Measurements from ENCODE around the gene RIPOR3.

RIPOR3 gene

DNA sequence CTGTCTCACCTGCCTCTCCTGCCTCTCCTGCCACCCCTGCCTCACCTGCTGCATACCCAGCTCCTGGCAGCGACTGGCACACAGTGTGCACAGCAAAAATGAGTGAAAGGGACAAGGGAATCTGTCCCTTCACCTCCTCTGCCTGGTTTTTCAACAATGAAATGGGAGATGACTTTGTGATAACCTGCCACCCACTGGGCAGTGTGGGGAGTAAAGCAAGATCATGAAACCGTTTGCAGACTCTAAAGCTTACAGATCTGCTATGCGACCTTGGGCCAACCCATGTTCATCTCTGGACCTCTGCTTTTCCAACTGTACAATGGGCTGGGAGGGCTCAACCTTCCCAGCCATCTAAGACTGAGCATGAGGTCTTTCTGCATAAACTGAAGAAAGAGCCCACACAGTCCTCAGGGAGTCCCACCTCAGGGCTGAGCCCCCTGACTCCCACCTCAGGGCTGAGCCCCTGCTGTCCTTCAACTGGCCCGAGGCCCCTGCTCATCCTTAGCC, 81.1 kb downstream of the RIPOR3 start:
- H3K27me3 ChIP-seq (ENCODE audit: control insufficient read depth in 1 of 2, insufficient read depth in 1 of 2, low read length in 2 of 2), result no peaks in the 10 kb centered on the region
- WGBS, result 74% methylated on average over 4 of the region's 4 CpGs

DNA sequence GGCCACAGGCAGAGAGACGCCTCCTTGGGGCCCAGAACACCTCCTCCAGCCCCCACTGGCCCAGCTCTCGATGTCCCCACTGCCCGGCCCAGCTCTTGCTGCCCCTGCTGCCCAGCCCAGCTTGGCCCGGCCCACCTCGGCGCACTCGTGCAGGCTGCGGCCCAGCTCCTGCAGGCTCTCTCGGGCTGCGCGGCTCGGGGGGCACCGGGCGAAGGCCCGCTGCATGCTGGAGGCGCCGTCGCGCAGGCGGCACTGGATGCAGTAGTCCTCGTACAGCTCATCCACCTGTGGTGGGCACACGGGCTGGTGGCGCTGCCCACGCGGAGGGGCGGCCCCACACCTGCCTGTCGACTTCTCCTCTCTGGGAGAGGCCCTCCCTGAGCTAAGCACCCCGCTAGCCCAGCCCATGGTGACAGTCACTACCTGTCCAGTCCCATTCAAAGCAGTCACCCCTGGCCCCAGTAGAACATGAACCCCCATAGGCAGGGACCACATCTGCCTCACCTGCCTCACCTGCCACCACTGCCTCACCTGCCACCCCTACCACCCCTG, 81.8 kb downstream of the RIPOR3 start:
- H3K9ac ChIP-seq (ENCODE audit: low read length), result no peak overlapping the region
- H3K23ac ChIP-seq (ENCODE audit: low read length in 2 of 2), result no peak overlapping the region
- H3K18ac ChIP-seq (ENCODE audit: low read depth in 1 of 2, low read length in 2 of 2), result no peak overlapping the region
- H4K8ac ChIP-seq (ENCODE audit: low read length), result no peak overlapping the region
- no peak overlapping the region for H2AK5ac ChIP-seq (ENCODE audit: low read length, severe bottlenecking)
- H3K4me2 ChIP-seq (ENCODE audit: low read length, poor library complexity, severe bottlenecking), result no peak overlapping the region
- H3K4me3 ChIP-seq (ENCODE audit: insufficient read depth in 1 of 2, low read depth in 1 of 2, low read length in 2 of 2), result no peak overlapping the region
- H2BK12ac ChIP-seq (ENCODE audit: low read length in 2 of 2), result no peak overlapping the region
- no peak overlapping the region for H2BK120ac ChIP-seq (ENCODE audit: low read depth, low read length)
- no peak overlapping the region for H3K4ac ChIP-seq (ENCODE audit: low read depth in 1 of 2, low read length in 2 of 2)
- H3K27me3 ChIP-seq (ENCODE audit: control insufficient read depth in 1 of 2, insufficient read depth in 1 of 2, low read length in 2 of 2), result no peaks in the 10 kb centered on the region
- no peaks in the 10 kb centered on the region for H3K9me3 ChIP-seq (ENCODE audit: control insufficient read depth, low read length)
- H4K91ac ChIP-seq (ENCODE audit: low read length), result no peak overlapping the region
- no peak overlapping the region for H3K14ac ChIP-seq (ENCODE audit: low read length in 2 of 2)
- no peak overlapping the region for H2AFZ ChIP-seq (ENCODE audit: low read depth, low read length)
- peak overlapping the region; percentile 26 for H2BK15ac ChIP-seq (ENCODE audit: low read depth, poor library complexity, severe bottlenecking)
- peaks cover 59 to 88% of the 10 kb centered on the region in 2 experiments for H3K36me3 ChIP-seq (ENCODE audit: control insufficient read depth in 1 of 2, insufficient read depth in 2 of 2, low read depth in 1 of 2, low read length in 2 of 2)
- H3K79me1 ChIP-seq (replicated peaks; ENCODE audit: low read length, poor library complexity, severe bottlenecking), result no peaks in the 10 kb centered on the region
- no peak overlapping the region for H3K27ac ChIP-seq (ENCODE audit: low read length, poor library complexity, severe bottlenecking)
- no peak for DNase-seq
- no peak overlapping the region for H2BK5ac ChIP-seq (ENCODE audit: low read depth, low read length, poor library complexity, severe bottlenecking)
- H3K4me1 ChIP-seq (ENCODE audit: control insufficient read depth, insufficient read depth, low read depth, low read length), result peaks cover 6% of the 10 kb centered on the region
- 94% methylated on average over 28 of the region's 28 CpGs for WGBS

More for the DNA sequence above, 81.1 kb downstream of the RIPOR3 start:
- Histone ChIP-seq H3K79me1 (replicated peaks; ENCODE audit: low read length, poor library complexity, severe bottlenecking) (no peaks in the 10 kb centered on the region), H2BK12ac (ENCODE audit: low read length in 2 of 2) (no peak overlapping the region), H4K8ac (ENCODE audit: low read length) (no peak overlapping the region), H2BK15ac (ENCODE audit: low read depth, poor library complexity, severe bottlenecking) (no peak overlapping the region), H3K14ac (ENCODE audit: low read length in 2 of 2) (no peak overlapping the region), H3K4me3 (ENCODE audit: insufficient read depth in 1 of 2, low read depth in 1 of 2, low read length in 2 of 2) (no peak overlapping the region), H4K91ac (ENCODE audit: low read length) (no peak overlapping the region), H3K4ac (ENCODE audit: low read depth in 1 of 2, low read length in 2 of 2) (no peak overlapping the region), H2BK5ac (ENCODE audit: low read depth, low read length, poor library complexity, severe bottlenecking) (no peak overlapping the region), H2AK5ac (ENCODE audit: low read length, severe bottlenecking) (no peak overlapping the region), H3K18ac (ENCODE audit: low read depth in 1 of 2, low read length in 2 of 2) (no peak overlapping the region), H3K9ac (ENCODE audit: low read length) (no peak overlapping the region), H3K27ac (ENCODE audit: low read length, poor library complexity, severe bottlenecking) (no peak overlapping the region), H2BK120ac (ENCODE audit: low read depth, low read length) (no peak overlapping the region), H3K4me1 (ENCODE audit: control insufficient read depth, insufficient read depth, low read depth, low read length) (peaks cover 4% of the 10 kb centered on the region), H3K36me3 (ENCODE audit: control insufficient read depth in 1 of 2, insufficient read depth in 2 of 2, low read depth in 1 of 2, low read length in 2 of 2) (peaks cover 62 to 87% of the 10 kb centered on the region in 2 experiments), H3K4me2 (ENCODE audit: low read length, poor library complexity, severe bottlenecking) (no peak overlapping the region), H2AFZ (ENCODE audit: low read depth, low read length) (no peak overlapping the region), H3K23ac (ENCODE audit: low read length in 2 of 2) (no peak overlapping the region), H3K9me3 (ENCODE audit: control insufficient read depth, low read length) (no peaks in the 10 kb centered on the region)
- no peak for DNase-seq

- 97% methylated on average over 13 of the region's 13 CpGs for WGBS
- Histone ChIP-seq H2BK15ac (ENCODE audit: low read depth, poor library complexity, severe bottlenecking) (no peak overlapping the region), H3K79me1 (replicated peaks; ENCODE audit: low read length, poor library complexity, severe bottlenecking) (no peaks in the 10 kb centered on the region), H2BK12ac (ENCODE audit: low read length in 2 of 2) (no peak overlapping the region), H2BK5ac (ENCODE audit: low read depth, low read length, poor library complexity, severe bottlenecking) (no peak overlapping the region), H3K9me3 (ENCODE audit: control insufficient read depth, low read length) (no peaks in the 10 kb centered on the region), H2AFZ (ENCODE audit: low read depth, low read length) (no peak overlapping the region), H2AK5ac (ENCODE audit: low read length, severe bottlenecking) (no peak overlapping the region), H4K8ac (ENCODE audit: low read length) (no peak overlapping the region), H3K36me3 (ENCODE audit: control insufficient read depth in 1 of 2, insufficient read depth in 2 of 2, low read depth in 1 of 2, low read length in 2 of 2) (peaks cover 57 to 87% of the 10 kb centered on the region in 2 experiments), H3K4me1 (ENCODE audit: control insufficient read depth, insufficient read depth, low read depth, low read length) (peaks cover 6% of the 10 kb centered on the region), H3K4ac (ENCODE audit: low read depth in 1 of 2, low read length in 2 of 2) (no peak overlapping the region), H3K27me3 (ENCODE audit: control insufficient read depth in 1 of 2, insufficient read depth in 1 of 2, low read length in 2 of 2) (no peaks in the 10 kb centered on the region), H4K91ac (ENCODE audit: low read length) (no peak overlapping the region), H3K4me3 (ENCODE audit: insufficient read depth in 1 of 2, low read depth in 1 of 2, low read length in 2 of 2) (no peak overlapping the region), H3K9ac (ENCODE audit: low read length) (no peak overlapping the region), H3K18ac (ENCODE audit: low read depth in 1 of 2, low read length in 2 of 2) (no peak overlapping the region), H3K23ac (ENCODE audit: low read length in 2 of 2) (no peak overlapping the region), H2BK120ac (ENCODE audit: low read depth, low read length) (no peak overlapping the region), H3K27ac (ENCODE audit: low read length, poor library complexity, severe bottlenecking) (no peak overlapping the region), H3K4me2 (ENCODE audit: low read length, poor library complexity, severe bottlenecking) (no peak overlapping the region), H3K14ac (ENCODE audit: low read length in 2 of 2) (no peak overlapping the region)
- no peak for DNase-seq
These were observed 82.6 kb downstream of the RIPOR3 start for GRCh38 chr20:50608750-50609104.

- no peak overlapping the region for H3K23ac ChIP-seq (ENCODE audit: low read length in 2 of 2)
- DNase-seq, result no peak
- no peak overlapping the region for H2AFZ ChIP-seq (ENCODE audit: low read depth, low read length)
- no peaks in the 10 kb centered on the region for H3K9me3 ChIP-seq (ENCODE audit: control insufficient read depth, low read length)
- no peak overlapping the region for H4K8ac ChIP-seq (ENCODE audit: low read length)
- no peaks in the 10 kb centered on the region for H3K79me1 ChIP-seq (replicated peaks; ENCODE audit: low read length, poor library complexity, severe bottlenecking)
- no peak overlapping the region for H3K18ac ChIP-seq (ENCODE audit: low read depth in 1 of 2, low read length in 2 of 2)
- no peak overlapping the region for H3K4me3 ChIP-seq (ENCODE audit: insufficient read depth in 1 of 2, low read depth in 1 of 2, low read length in 2 of 2)
- H3K27me3 ChIP-seq (ENCODE audit: control insufficient read depth in 1 of 2, insufficient read depth in 1 of 2, low read length in 2 of 2), result no peaks in the 10 kb centered on the region
- no peak overlapping the region for H3K14ac ChIP-seq (ENCODE audit: low read length in 2 of 2)
- H3K4ac ChIP-seq (ENCODE audit: low read depth in 1 of 2, low read length in 2 of 2), result no peak overlapping the region
- H3K9ac ChIP-seq (ENCODE audit: low read length), result no peak overlapping the region
- peaks cover 6% of the 10 kb centered on the region for H3K4me1 ChIP-seq (ENCODE audit: control insufficient read depth, insufficient read depth, low read depth, low read length)
- peaks cover 56 to 86% of the 10 kb centered on the region in 2 experiments for H3K36me3 ChIP-seq (ENCODE audit: control insufficient read depth in 1 of 2, insufficient read depth in 2 of 2, low read depth in 1 of 2, low read length in 2 of 2)
- no peak overlapping the region for H2BK12ac ChIP-seq (ENCODE audit: low read length in 2 of 2)
- no peak overlapping the region for H3K27ac ChIP-seq (ENCODE audit: low read length, poor library complexity, severe bottlenecking)
- H3K4me2 ChIP-seq (ENCODE audit: low read length, poor library complexity, severe bottlenecking), result no peak overlapping the region
- no peak overlapping the region for H2AK5ac ChIP-seq (ENCODE audit: low read length, severe bottlenecking)
- H2BK15ac ChIP-seq (ENCODE audit: low read depth, poor library complexity, severe bottlenecking), result no peak overlapping the region
- no peak overlapping the region for H4K91ac ChIP-seq (ENCODE audit: low read length)
- no peak overlapping the region for H2BK120ac ChIP-seq (ENCODE audit: low read depth, low read length)
- H2BK5ac ChIP-seq (ENCODE audit: low read depth, low read length, poor library complexity, severe bottlenecking), result no peak overlapping the region
- WGBS, result 96% methylated on average over 32 of the region's 32 CpGs
These were observed 83.2 kb downstream of the RIPOR3 start for GRCh38 chr20:50607850-50608749.

All from mesenchymal stem cell (in vitro differentiated cells and primary cell).